KMS-11 (cell line): ENCODE measurements around the gene CHID1.

Experiments used
- H2AFZ ChIP-seq: fragments of 200-600 bp; sonication (generic); 2 replicates; pipeline ENCODE4 v1.6.1; 2016; ENCODE audit warnings: antibody characterized with exemption, mixed run types, low read depth
- H3K27ac ChIP-seq: fragments of 200-600 bp; sonication (generic); 2 replicates; pipeline ENCODE4 v1.6.1; 2016; ENCODE audit warnings: mild to moderate bottlenecking, mixed run types
- H3K27me3 ChIP-seq: fragments of 200-600 bp; sonication (generic); 2 replicates; pipeline ENCODE4 v1.6.1; 2017; ENCODE audit warnings: mild to moderate bottlenecking, low read depth, mixed run types, moderate library complexity; ENCODE audit not compliant: insufficient read depth
- H3K36me3 ChIP-seq: fragments of 200-600 bp; sonication (generic); 2 replicates; pipeline ENCODE4 v1.6.1; 2017; ENCODE audit warnings: mild to moderate bottlenecking, mixed run types; ENCODE audit not compliant: insufficient read depth
- H3K4me1 ChIP-seq: fragments of 200-600 bp; sonication (generic); 2 replicates; pipeline ENCODE4 v1.6.1; 2016; ENCODE audit warnings: mild to moderate bottlenecking, low read depth, mixed run types; ENCODE audit not compliant: poor library complexity, severe bottlenecking
- H3K4me2 ChIP-seq: fragments of 200-600 bp; sonication (generic); 2 replicates; pipeline ENCODE4 v1.7.0; 2016; ENCODE audit warnings: mild to moderate bottlenecking, mixed run types
- H3K4me3 ChIP-seq: fragments of 200-600 bp; sonication (generic); IDR thresholded peaks from 2 replicates; pipeline ENCODE4 v1.6.1; 2017; ENCODE audit warnings: low read depth, low read length, mixed read lengths; ENCODE audit not compliant: insufficient read depth
- H3K79me2 ChIP-seq: fragments of 200-600 bp; sonication (generic); 2 replicates; pipeline ENCODE4 v1.6.1; 2016; ENCODE audit warnings: low read depth, mixed run types; ENCODE audit not compliant: insufficient read depth
- H3K9ac ChIP-seq: fragments of 200-600 bp; sonication (generic); 2 replicates; pipeline ENCODE4 v1.6.1; 2016; ENCODE audit warnings: mild to moderate bottlenecking, mixed run types
- H4K20me1 ChIP-seq: fragments of 200-600 bp; sonication (generic); 2 replicates; pipeline ENCODE4 v1.6.1; 2016; ENCODE audit warnings: mild to moderate bottlenecking, mixed run types; ENCODE audit not compliant: insufficient read depth
- TF ChIP-seq, protein P1 (sequence below): fragments of 200-600 bp; sonication (generic); conservative IDR thresholded peaks from 2 replicates; pipeline ENCODE4 v1.6.1; 2017; ENCODE audit warnings: low read depth, mild to moderate bottlenecking, antibody characterized with exemption, low read length, moderate library complexity, mixed read lengths

CHID1 gene

DNA sequence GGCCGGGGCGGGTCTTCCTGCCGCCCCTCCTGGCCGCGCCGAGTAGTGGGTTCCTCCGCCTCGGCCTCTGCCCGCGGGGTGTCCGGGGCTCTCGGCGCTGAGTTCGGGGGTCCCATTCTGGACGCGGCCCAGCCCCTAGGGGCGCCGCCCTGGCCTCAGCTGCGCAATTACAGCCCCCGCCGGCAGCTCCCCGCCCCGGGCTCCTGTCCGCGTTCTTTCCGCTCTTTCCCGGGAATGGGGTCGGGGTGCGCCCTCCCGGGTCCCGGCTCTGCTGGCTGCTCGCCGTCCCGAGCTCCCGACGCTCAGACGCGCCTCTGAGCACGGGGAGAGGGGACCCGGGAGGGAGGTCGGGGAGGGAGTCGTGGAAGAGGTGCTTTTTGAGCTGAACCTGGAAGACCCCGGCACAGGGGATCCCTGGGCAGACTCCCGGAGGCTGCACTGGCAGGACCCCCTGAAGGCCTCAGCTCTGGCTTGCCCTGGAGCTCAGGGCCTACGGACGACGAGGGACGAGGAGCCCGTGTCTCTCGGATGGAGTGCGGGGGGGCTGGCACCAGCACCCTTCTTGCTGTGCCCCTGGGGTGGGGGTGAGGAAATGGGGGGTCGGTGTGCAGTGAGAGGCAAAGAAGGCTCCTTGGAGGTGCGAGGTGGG lies 67.4 kb downstream of the CHID1 start:
- H3K36me3 ChIP-seq, result no peaks in the 10 kb centered on the region
- TF ChIP-seq, protein P1, sequence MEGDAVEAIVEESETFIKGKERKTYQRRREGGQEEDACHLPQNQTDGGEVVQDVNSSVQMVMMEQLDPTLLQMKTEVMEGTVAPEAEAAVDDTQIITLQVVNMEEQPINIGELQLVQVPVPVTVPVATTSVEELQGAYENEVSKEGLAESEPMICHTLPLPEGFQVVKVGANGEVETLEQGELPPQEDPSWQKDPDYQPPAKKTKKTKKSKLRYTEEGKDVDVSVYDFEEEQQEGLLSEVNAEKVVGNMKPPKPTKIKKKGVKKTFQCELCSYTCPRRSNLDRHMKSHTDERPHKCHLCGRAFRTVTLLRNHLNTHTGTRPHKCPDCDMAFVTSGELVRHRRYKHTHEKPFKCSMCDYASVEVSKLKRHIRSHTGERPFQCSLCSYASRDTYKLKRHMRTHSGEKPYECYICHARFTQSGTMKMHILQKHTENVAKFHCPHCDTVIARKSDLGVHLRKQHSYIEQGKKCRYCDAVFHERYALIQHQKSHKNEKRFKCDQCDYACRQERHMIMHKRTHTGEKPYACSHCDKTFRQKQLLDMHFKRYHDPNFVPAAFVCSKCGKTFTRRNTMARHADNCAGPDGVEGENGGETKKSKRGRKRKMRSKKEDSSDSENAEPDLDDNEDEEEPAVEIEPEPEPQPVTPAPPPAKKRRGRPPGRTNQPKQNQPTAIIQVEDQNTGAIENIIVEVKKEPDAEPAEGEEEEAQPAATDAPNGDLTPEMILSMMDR, result no peak
- H4K20me1 ChIP-seq, result 0 out of 2 replicates have a peak, but pooled peaks cover 6% of the 10 kb centered on the region
- peaks cover 26% of the 10 kb centered on the region for H3K4me1 ChIP-seq
- no peak overlapping the region for H3K4me3 ChIP-seq
- peaks cover 6% of the 10 kb centered on the region; the same call in 1 of the 2 replicates for H3K27me3 ChIP-seq
- H3K9ac ChIP-seq, result no peak overlapping the region
- peak overlapping the region; percentile 93 for H3K4me2 ChIP-seq
- H3K79me2 ChIP-seq, result peaks cover 17% of the 10 kb centered on the region
- no peak overlapping the region for H3K27ac ChIP-seq
- H2AFZ ChIP-seq, result peak overlapping the region; percentile 71

DNA sequence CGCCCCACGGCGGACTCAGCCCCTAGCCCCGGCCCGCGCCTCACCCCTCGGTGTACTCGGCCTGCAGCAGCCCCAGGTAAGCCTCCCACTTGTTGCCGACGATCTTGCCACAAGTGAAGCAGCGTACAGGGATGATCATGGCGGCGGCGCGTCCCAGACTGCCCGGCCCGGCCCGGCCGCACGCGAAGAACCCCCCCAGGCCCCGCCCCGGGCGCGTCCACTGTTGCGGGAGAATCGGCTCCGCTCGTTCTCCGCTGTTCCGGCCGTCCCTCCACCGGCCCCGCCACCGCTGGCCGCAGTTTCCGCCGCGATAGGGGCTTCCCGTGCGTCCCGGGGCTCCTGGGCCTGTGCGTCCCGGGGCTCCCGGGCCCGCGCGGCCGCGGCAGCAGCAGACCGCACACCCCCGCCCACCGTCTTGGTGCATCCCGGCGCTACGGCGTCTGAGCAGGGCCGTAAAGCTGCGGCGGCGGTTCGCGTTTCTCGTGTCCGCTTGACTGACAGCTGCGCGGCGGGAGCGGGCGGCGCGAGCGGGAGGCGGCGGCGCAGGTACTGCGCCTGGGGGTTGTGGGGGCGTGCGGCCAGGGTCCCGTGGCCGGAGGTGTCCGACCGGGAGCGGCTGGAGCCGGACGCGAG lies 68.1 kb downstream of the CHID1 start, which contains the start of the genes POLR2L and TSPAN4:
Gene POLR2L (minus strand): TSS at position 160 of the 633 bp plus-strand sequence. CDS start 21 bp downstream, at position 139.
Gene TSPAN4 (plus strand): TSS at position 483 of the 633 bp plus-strand sequence. CDS start 7,453 bp downstream, outside the sequence.
- TF ChIP-seq, protein P1, result no peak
- H2AFZ ChIP-seq, result peak within 1 kb of the TSS; percentile 71

DNA sequence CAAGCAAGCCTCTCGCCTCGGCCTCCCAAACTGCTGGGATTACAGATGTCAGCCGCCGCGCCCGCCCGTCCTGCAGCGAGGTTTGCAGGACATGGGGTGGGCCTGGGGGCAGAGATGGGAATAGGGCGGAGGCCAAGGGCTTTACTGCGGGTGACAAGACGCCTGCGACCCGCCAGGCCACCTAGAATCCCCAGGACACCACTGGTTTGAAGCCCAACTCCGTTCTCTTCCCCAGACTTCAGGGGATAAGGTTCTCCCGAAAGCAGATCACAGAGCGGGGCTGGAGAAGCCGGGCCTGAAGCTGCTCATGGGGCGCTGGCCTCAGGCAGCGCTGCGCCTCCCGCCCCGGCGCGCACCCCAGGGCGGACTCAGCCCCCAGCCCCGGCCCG lies 68.6 kb downstream of the CHID1 start:
- Histone ChIP-seq H3K4me3 (no peak overlapping the region), H2AFZ (peak overlapping the region; percentile 71), H3K79me2 (peaks cover 17% of the 10 kb centered on the region)

More for the DNA sequence above, 68.1 kb downstream of the CHID1 start, which contains the start of the genes POLR2L and TSPAN4:
- Histone ChIP-seq H3K4me1 (peaks cover 25% of the 10 kb centered on the region), H3K79me2 (peaks cover 17% of the 10 kb centered on the region), H3K27ac (peak within 1 kb of the TSS; percentile 82), H3K4me2 (peak within 1 kb of the TSS; percentile 93), H3K4me3 (no peak within 1 kb of the TSS), H4K20me1 (0 out of 2 replicates have a peak, but pooled peaks cover 6% of the 10 kb centered on the region), H3K9ac (peak within 1 kb of the TSS; percentile 94), H3K27me3 (peaks cover 6% of the 10 kb centered on the region; the same call in 1 of the 2 replicates), H3K36me3 (no peaks in the 10 kb centered on the region)

DNA sequence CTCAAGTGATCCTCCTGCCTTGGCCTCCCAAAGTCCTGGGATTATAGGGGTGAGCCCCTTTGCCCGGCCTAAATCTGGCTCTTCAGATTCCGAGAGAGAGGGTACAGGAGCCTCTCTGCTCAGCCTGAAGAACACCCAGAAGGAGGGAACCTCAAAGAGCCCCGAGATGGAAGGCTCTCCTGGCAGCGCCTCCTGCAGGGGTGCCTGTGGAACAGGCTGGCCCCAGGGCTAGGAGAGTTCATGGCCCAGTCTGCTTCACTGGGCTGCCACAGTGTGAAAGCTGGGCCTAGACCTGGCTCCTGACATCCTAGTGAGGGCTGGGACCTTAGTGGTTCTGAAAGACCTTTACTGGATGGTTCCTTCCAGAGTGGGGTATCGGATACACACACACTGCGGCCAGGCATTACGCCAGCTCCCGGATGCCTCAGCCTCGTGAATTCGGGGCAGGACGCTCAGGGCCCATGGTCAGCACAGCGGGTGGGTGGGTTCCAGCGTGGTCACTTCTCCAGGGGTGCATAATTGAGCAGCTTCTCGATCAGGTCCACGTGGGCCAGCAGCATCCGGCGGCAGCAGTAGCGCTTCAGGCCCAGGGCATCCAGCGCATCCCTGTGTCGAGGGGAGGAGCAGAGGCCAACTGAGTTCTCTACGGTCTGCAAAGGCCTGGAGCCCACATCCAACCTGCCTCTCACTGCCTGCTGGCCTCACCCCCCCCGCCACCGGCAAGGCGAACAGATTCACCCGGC lies 70.6 kb downstream of the CHID1 start:
- Histone ChIP-seq H3K4me3 (no peak overlapping the region), H3K4me1 (peaks cover 23% of the 10 kb centered on the region), H3K79me2 (peaks cover 17% of the 10 kb centered on the region), H3K9ac (no peak overlapping the region), H3K27me3 (no peaks in the 10 kb centered on the region), H2AFZ (no peak overlapping the region), H4K20me1 (0 out of 2 replicates have a peak, but pooled peaks cover 6% of the 10 kb centered on the region), H3K4me2 (no peak overlapping the region; the same call in 1 of the 2 replicates), H3K27ac (no peak overlapping the region), H3K36me3 (no peaks in the 10 kb centered on the region)
- TF ChIP-seq, protein P1, result peak; percentile 33; the same call in 1 of the 2 replicates

More for the DNA sequence above, 68.6 kb downstream of the CHID1 start:
- Histone ChIP-seq H3K27me3 (peaks cover 6% of the 10 kb centered on the region; the same call in 1 of the 2 replicates), H3K27ac (peak overlapping the region; percentile 82), H3K4me2 (peak overlapping the region; percentile 80), H3K4me1 (peaks cover 25% of the 10 kb centered on the region), H3K36me3 (no peaks in the 10 kb centered on the region), H3K9ac (peak overlapping the region; percentile 94), H4K20me1 (0 out of 2 replicates have a peak, but pooled peaks cover 6% of the 10 kb centered on the region)
- TF ChIP-seq, protein P1, result no peak
